Measurements from ENCODE around the gene ALB. TPM values are rescaled to one million over a fixed set of nuclear protein-coding genes. Genes with fewer than 3 reads are reported as not detected.
A peak's percentile ranks its signal among the peaks of the same experiment; 100 is the strongest.
"Not testable (repeated sequence)": the region's sequence is repeated elsewhere in the genome, so short reads cannot be mapped to it uniquely, and the experiment has no call there.

The ALB gene
- polyA plus RNA-seq (ENCODE audit: low read depth in 6 of 6) = not detected

GRCh38 chr4:73404042-73404441 is at the start of gene ALB:
Gene ALB (plus strand): TSS chr4:73404287. CDS start chr4:73404328, 41 bp downstream.
- Mint-ChIP-seq H3K27me3 (no peaks in the 10 kb centered on the region), H3K4me1 (no peaks in the 10 kb centered on the region), H3K4me3 (no peak within 1 kb of the TSS), H3K27ac (no peak within 1 kb of the TSS), H3K9me3 (no peaks in the 10 kb centered on the region), H3K36me3 (no peaks in the 10 kb centered on the region)
- DNase-seq (no peak), ATAC-seq (ENCODE audit: low read depth in 2 of 2) (no peak)

DNA sequence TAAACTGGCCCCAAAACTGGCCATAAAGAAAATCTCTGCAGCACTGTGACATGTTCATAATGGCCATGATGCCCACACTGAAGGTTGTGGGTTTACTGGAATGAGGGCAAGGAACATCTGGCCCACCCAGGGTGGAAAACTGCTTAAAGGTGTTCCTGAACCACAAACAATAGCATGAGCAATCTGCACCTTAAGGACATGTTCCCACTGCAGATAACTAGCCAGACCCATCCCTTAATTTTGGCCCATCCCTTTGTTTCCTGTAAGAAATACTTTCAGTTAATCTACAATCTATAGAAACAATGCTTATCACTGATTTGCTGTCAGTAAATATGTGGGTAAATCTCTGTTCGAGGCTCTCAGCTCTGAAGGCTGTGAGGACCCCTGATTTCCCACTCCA is 46.9 kb upstream of the ALB start:
- not testable (repeated sequence) for H3K4me3 Mint-ChIP-seq; H3K36me3 Mint-ChIP-seq; H3K27ac Mint-ChIP-seq; DNase-seq; H3K4me1 Mint-ChIP-seq; ATAC-seq (ENCODE audit: low read depth in 2 of 2)
- Mint-ChIP-seq H3K27me3 (peaks cover 3 to 27% (median 16%) of the 10 kb centered on the region in 3 donors), H3K9me3 (peaks cover 7 to 32% (median 21%) of the 10 kb centered on the region in 7 donors)

- H3K9me3 Mint-ChIP-seq = peaks cover 1 to 24% (median 6%) of the 10 kb centered on the region in 7 donors
Measured at GRCh38 chr4:73369506-73370199, 34.4 kb upstream of the ALB start.

GRCh38 chr4:73375328-73375741 is 28.8 kb upstream of the ALB start:
- ATAC-seq (ENCODE audit: low read depth in 2 of 2) (no peak), DNase-seq (no peak)
- H3K9me3 Mint-ChIP-seq = peaks cover 0 to 3% (median 2%) of the 10 kb centered on the region in 7 donors
- peaks cover 0 to 9% (median 0%) of the 10 kb centered on the region in 3 donors for H3K27me3 Mint-ChIP-seq
- no peaks in the 10 kb centered on the region for H3K4me1 Mint-ChIP-seq
- no peak overlapping the region for H3K27ac Mint-ChIP-seq
- H3K36me3 Mint-ChIP-seq = no peaks in the 10 kb centered on the region
- H3K4me3 Mint-ChIP-seq = no peak overlapping the region

More at GRCh38 chr4:73369506-73370199, 34.4 kb upstream of the ALB start:
- not testable (repeated sequence) for H3K4me3 Mint-ChIP-seq; ATAC-seq (ENCODE audit: low read depth in 2 of 2); H3K36me3 Mint-ChIP-seq; H3K4me1 Mint-ChIP-seq; H3K27me3 Mint-ChIP-seq; DNase-seq; H3K27ac Mint-ChIP-seq

DNA sequence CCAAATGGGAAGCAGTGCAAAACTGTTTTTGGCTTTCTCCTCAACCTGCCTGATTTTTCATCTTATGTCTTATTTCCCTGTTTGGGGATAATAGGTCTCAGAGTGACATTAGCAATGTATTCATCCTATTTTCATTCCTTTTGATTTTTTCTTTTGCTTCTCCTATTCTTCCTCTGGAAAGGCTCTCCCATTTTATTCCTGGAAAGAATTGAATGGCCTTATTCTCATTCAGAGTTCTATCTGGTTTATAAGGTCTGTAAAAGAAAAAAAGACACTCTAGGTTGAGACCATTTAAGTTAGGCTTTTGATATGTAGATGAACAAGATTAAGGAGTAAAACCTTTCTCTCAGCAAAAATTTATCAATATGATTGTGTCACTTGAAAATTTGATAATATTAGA is 27.8 kb upstream of the ALB start:
- DNase-seq (no peak), ATAC-seq (ENCODE audit: low read depth in 2 of 2) (no peak)
- H3K4me1 Mint-ChIP-seq = no peaks in the 10 kb centered on the region
- H3K4me3 Mint-ChIP-seq = no peak overlapping the region
- H3K9me3 Mint-ChIP-seq = no peaks in the 10 kb centered on the region
- no peaks in the 10 kb centered on the region for H3K36me3 Mint-ChIP-seq
- no peak overlapping the region for H3K27ac Mint-ChIP-seq
- H3K27me3 Mint-ChIP-seq = peaks cover 0 to 9% (median 0%) of the 10 kb centered on the region in 3 donors

DNA sequence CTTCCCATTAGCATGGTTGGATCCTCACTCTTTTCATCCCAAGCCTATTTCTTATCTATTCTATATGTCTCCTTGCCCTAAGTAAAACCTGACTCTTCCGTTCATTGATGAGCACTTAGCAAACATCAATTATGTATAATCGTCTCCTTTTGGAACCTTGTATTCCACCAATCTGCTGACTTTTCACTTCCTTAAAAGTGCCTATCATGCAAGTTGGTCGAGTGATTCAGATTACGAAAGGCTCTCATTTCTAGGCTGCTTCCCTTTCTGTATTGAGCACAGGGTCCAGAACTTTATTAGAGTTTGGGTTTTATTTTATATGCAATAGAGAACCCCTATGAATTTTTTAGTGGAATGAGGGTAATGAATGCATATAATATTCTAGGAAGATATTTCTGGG is 27.1 kb upstream of the ALB start:
- Mint-ChIP-seq H3K36me3 (no peaks in the 10 kb centered on the region), H3K4me3 (no peak overlapping the region), H3K4me1 (no peaks in the 10 kb centered on the region), H3K27me3 (peaks cover 0 to 9% (median 0%) of the 10 kb centered on the region in 3 donors), H3K27ac (no peak overlapping the region), H3K9me3 (no peaks in the 10 kb centered on the region)
- DNase-seq (no peak), ATAC-seq (ENCODE audit: low read depth in 2 of 2) (no peak)

- no peak overlapping the region for H3K4me3 Mint-ChIP-seq
- no peak for ATAC-seq (ENCODE audit: low read depth in 2 of 2)
- H3K27ac Mint-ChIP-seq = no peak overlapping the region
- peaks cover 0 to 9% (median 0%) of the 10 kb centered on the region in 3 donors for H3K27me3 Mint-ChIP-seq
- H3K4me1 Mint-ChIP-seq = no peaks in the 10 kb centered on the region
- DNase-seq = no peak
- H3K36me3 Mint-ChIP-seq = no peaks in the 10 kb centered on the region
- H3K9me3 Mint-ChIP-seq = no peaks in the 10 kb centered on the region
Measured at GRCh38 chr4:73378887-73379286, 25.2 kb upstream of the ALB start.

GRCh38 chr4:73379946-73380345 is 24.1 kb upstream of the ALB start:
- no peaks in the 10 kb centered on the region for H3K9me3 Mint-ChIP-seq
- H3K27me3 Mint-ChIP-seq = peaks cover 0 to 7% (median 0%) of the 10 kb centered on the region in 3 donors
- no peak overlapping the region for H3K4me3 Mint-ChIP-seq
- H3K36me3 Mint-ChIP-seq = no peaks in the 10 kb centered on the region
- H3K27ac Mint-ChIP-seq = no peak overlapping the region
- DNase-seq = no peak
- no peaks in the 10 kb centered on the region for H3K4me1 Mint-ChIP-seq
- ATAC-seq (ENCODE audit: low read depth in 2 of 2) = no peak

DNA sequence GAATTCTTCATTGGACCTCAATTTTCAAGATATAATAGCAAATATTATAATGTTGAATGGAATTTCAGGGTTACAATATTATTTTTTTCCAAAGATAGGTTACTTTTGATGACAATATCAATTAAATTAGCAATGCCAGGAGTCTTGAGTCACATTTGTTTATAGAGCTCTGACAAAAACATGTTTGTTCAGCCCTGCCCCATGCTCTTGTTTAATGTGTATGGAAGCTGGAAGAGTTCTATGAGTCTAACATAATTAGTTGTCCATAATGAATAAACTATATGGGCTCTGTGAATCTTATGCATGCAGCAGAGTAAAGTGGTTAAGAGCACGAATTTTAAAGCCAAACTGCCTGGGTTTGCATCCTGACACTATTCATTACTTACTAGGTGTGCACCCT is 22.9 kb upstream of the ALB start:
- Mint-ChIP-seq H3K4me1 (no peaks in the 10 kb centered on the region), H3K27ac (peak overlapping the region in 1 of 6 donors; percentile 36), H3K4me3 (no peak overlapping the region), H3K36me3 (no peaks in the 10 kb centered on the region), H3K9me3 (peaks cover 0 to 4% (median 3%) of the 10 kb centered on the region in 7 donors), H3K27me3 (peaks cover 0 to 4% (median 0%) of the 10 kb centered on the region in 3 donors)
- ATAC-seq (ENCODE audit: low read depth in 2 of 2) (no peak), DNase-seq (no peak)

GRCh38 chr4:73383452-73383851 is 20.6 kb upstream of the ALB start:
- DNase-seq = no peak
- no peak overlapping the region for H3K27ac Mint-ChIP-seq
- no peaks in the 10 kb centered on the region for H3K36me3 Mint-ChIP-seq
- H3K4me1 Mint-ChIP-seq = no peaks in the 10 kb centered on the region
- no peak overlapping the region for H3K4me3 Mint-ChIP-seq
- ATAC-seq (ENCODE audit: low read depth in 2 of 2) = no peak
- peaks cover 0 to 13% (median 7%) of the 10 kb centered on the region in 7 donors for H3K9me3 Mint-ChIP-seq
- H3K27me3 Mint-ChIP-seq = peaks cover 0 to 8% (median 0%) of the 10 kb centered on the region in 3 donors

DNA sequence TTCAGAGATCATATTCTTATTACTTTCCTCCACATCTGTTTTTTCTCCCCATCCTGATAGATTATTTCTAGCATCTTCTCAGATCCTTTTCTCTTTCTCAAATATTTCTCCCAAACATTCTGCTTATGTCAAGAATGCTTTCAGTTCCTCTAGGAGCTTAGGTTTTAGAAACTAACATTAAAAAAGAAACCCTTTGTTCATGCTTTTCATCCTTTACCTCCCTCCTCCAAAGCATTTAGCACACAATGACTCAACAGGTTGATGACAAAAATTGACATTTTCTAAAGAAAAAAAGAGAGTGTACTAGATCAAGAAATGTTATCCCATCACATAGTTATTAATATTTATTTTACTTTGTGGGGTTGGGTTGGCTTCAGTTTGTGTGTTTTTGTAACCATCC is 16.5 kb upstream of the ALB start:
- no peak overlapping the region for H3K27ac Mint-ChIP-seq
- H3K27me3 Mint-ChIP-seq = peaks cover 0 to 21% (median 0%) of the 10 kb centered on the region in 3 donors
- DNase-seq = no peak
- H3K36me3 Mint-ChIP-seq = no peaks in the 10 kb centered on the region
- no peak for ATAC-seq (ENCODE audit: low read depth in 2 of 2)
- no peak overlapping the region for H3K4me3 Mint-ChIP-seq
- H3K4me1 Mint-ChIP-seq = no peaks in the 10 kb centered on the region
- peaks cover 3 to 17% (median 9%) of the 10 kb centered on the region in 7 donors for H3K9me3 Mint-ChIP-seq

GRCh38 chr4:73388887-73389286 is 15.2 kb upstream of the ALB start:
- Mint-ChIP-seq H3K27ac (no peak overlapping the region), H3K27me3 (peaks cover 0 to 21% (median 0%) of the 10 kb centered on the region in 3 donors), H3K36me3 (no peaks in the 10 kb centered on the region), H3K9me3 (peaks cover 3 to 17% (median 9%) of the 10 kb centered on the region in 7 donors), H3K4me3 (no peak overlapping the region), H3K4me1 (no peaks in the 10 kb centered on the region)
- ATAC-seq (ENCODE audit: low read depth in 2 of 2) (no peak), DNase-seq (no peak)

- ATAC-seq (ENCODE audit: low read depth in 2 of 2); H3K27ac Mint-ChIP-seq: not testable (repeated sequence)
- H3K27me3 Mint-ChIP-seq = peaks cover 0 to 21% (median 0%) of the 10 kb centered on the region in 3 donors
Measured at GRCh38 chr4:73389663-73390062, 14.4 kb upstream of the ALB start.

GRCh38 chr4:73391774-73392173 is 12.3 kb upstream of the ALB start:
- no peaks in the 10 kb centered on the region for H3K36me3 Mint-ChIP-seq
- H3K9me3 Mint-ChIP-seq = peaks cover 0 to 12% (median 5%) of the 10 kb centered on the region in 7 donors
- H3K4me1 Mint-ChIP-seq = no peaks in the 10 kb centered on the region

More at GRCh38 chr4:73389663-73390062, 14.4 kb upstream of the ALB start:
- H3K36me3 Mint-ChIP-seq, H3K4me1 Mint-ChIP-seq, H3K4me3 Mint-ChIP-seq, DNase-seq: not testable (repeated sequence)
- H3K9me3 Mint-ChIP-seq = peaks cover 3 to 17% (median 9%) of the 10 kb centered on the region in 7 donors

More at GRCh38 chr4:73391774-73392173, 12.3 kb upstream of the ALB start:
- H3K4me3 Mint-ChIP-seq = no peak overlapping the region
- DNase-seq (no peak), ATAC-seq (ENCODE audit: low read depth in 2 of 2) (no peak)
- no peak overlapping the region for H3K27ac Mint-ChIP-seq
- H3K27me3 Mint-ChIP-seq = peaks cover 0 to 13% (median 0%) of the 10 kb centered on the region in 3 donors
